WTC11 (cell line): ENCODE measurements around the gene WHAMM. TPM values are rescaled to one million over a fixed set of nuclear protein-coding genes. Genes with fewer than 3 reads are reported as not detected.

Experiments
- ATAC-seq: fragments of 200-7000 bp; cut with Tn5 transposase; 2 replicates; pipeline ENCODE4 v1.10.0; 2021; ENCODE audit warnings: mild to moderate bottlenecking, moderate library complexity
- CTCF ChIA-PET: fragments of 300-600 bp; sonication (Branson Sonifier 250); formaldehyde crosslinking; loops from one replicate; lab custom pipeline; 2021; ENCODE audit warnings: antibody characterized with exemption; lab: Charles Lee
- POLR2A ChIA-PET: fragments of 350-600 bp; sonication (Branson Sonifier 250); formaldehyde crosslinking; loops from one replicate; lab custom pipeline; 2021; ENCODE audit warnings: antibody characterized with exemption; lab: Charles Lee
- DNase-seq: peaks from one replicate; pipeline ENCODE4 v3.0.0; 2021; ENCODE audit warnings: low spot score
- H3K27ac Mint-ChIP-seq: 2 replicates; pipeline ENCODE4 v1.8.0; 2021; ENCODE audit warnings: mixed read lengths
- H3K27me3 Mint-ChIP-seq: 2 replicates; pipeline ENCODE4 v1.8.0; 2021; ENCODE audit warnings: low read depth, mild to moderate bottlenecking, moderate library complexity, mixed read lengths
- H3K36me3 Mint-ChIP-seq: 2 replicates; pipeline ENCODE4 v1.8.0; 2021; ENCODE audit warnings: mixed read lengths
- H3K4me1 Mint-ChIP-seq: 2 replicates; pipeline ENCODE4 v1.8.0; 2022; ENCODE audit warnings: mixed read lengths
- H3K4me3 Mint-ChIP-seq: 2 replicates; pipeline ENCODE4 v1.8.0; 2021; ENCODE audit warnings: mild to moderate bottlenecking, moderate library complexity, mixed read lengths
- H3K9me3 Mint-ChIP-seq: 2 replicates; pipeline ENCODE4 v1.8.0; 2021; ENCODE audit warnings: mixed read lengths
- AFF4 ChIP-seq: sonication (generic); formaldehyde crosslinking; IDR thresholded peaks from 2 replicates; pipeline ENCODE4 v1.8.1; 2023; ENCODE audit warnings: mild to moderate bottlenecking, missing genetic modification reagents, borderline replicate concordance
- AR ChIP-seq: fragments of 250-450 bp; sonication (Bioruptor Pico); IDR thresholded peaks from 2 replicates; pipeline ENCODE4 v1.9.0; 2021; ENCODE audit warnings: mild to moderate bottlenecking
- ATF6 ChIP-seq: sonication (generic); formaldehyde crosslinking; IDR thresholded peaks from 2 replicates; pipeline ENCODE4 v1.8.1; 2023; ENCODE audit warnings: mild to moderate bottlenecking, missing genetic modification reagents
- CBFB ChIP-seq: sonication (generic); formaldehyde crosslinking; IDR thresholded peaks from 2 replicates; pipeline ENCODE4 v1.8.1; 2022; ENCODE audit warnings: mild to moderate bottlenecking, low read depth, missing genetic modification reagents
- CDX4 ChIP-seq: fragments of 250-450 bp; sonication (Bioruptor Pico); IDR thresholded peaks from 2 replicates; pipeline ENCODE4 v1.9.0; 2021; ENCODE audit warnings: moderate library complexity, mild to moderate bottlenecking, inconsistent platforms, borderline replicate concordance
- ELF4 ChIP-seq: sonication (generic); formaldehyde crosslinking; IDR thresholded peaks from 2 replicates; pipeline ENCODE4 v1.8.1; 2022; ENCODE audit warnings: low read depth, mild to moderate bottlenecking, moderate library complexity, missing genetic modification reagents
- FOXJ3 ChIP-seq: sonication (generic); formaldehyde crosslinking; IDR thresholded peaks from 2 replicates; pipeline ENCODE4 v1.9.0; 2021; ENCODE audit warnings: missing genetic modification reagents, mild to moderate bottlenecking, borderline replicate concordance
- HMGXB4 ChIP-seq: sonication (generic); formaldehyde crosslinking; IDR thresholded peaks from 2 replicates; pipeline ENCODE4 v1.8.1; 2023; ENCODE audit warnings: mild to moderate bottlenecking, moderate library complexity, missing genetic modification reagents
- IRF1 ChIP-seq: sonication (generic); formaldehyde crosslinking; IDR thresholded peaks from 2 replicates; pipeline ENCODE4 v1.8.0; 2023; ENCODE audit warnings: missing genetic modification reagents
- SMAD3 ChIP-seq: sonication (generic); formaldehyde crosslinking; IDR thresholded peaks from 2 replicates; pipeline ENCODE4 v1.8.0; 2022; ENCODE audit warnings: missing genetic modification reagents, mild to moderate bottlenecking, borderline replicate concordance
- TEAD1 ChIP-seq: sonication (generic); formaldehyde crosslinking; IDR thresholded peaks from 2 replicates; pipeline ENCODE4 v1.8.0; 2022; ENCODE audit warnings: mild to moderate bottlenecking, missing genetic modification reagents
- ZNF138 ChIP-seq: sonication (generic); formaldehyde crosslinking; conservative IDR thresholded peaks from 2 replicates; pipeline ENCODE4 v1.8.1; 2022; ENCODE audit warnings: mild to moderate bottlenecking, moderate library complexity, missing genetic modification reagents
- ZNF317 ChIP-seq: sonication (generic); formaldehyde crosslinking; IDR thresholded peaks from 2 replicates; pipeline ENCODE4 v1.8.1; 2023; ENCODE audit warnings: low read depth, mild to moderate bottlenecking, moderate library complexity, missing genetic modification reagents, borderline replicate concordance
- total RNA-seq: library from RNA; stranded (reverse); gene quantifications from 3 replicates; pipeline ENCODE4 v1.2.3, GENCODE V29; 2021

WHAMM gene
- total RNA-seq, 1 experiment from 2014 or later, result 3.2 TPM

GRCh38 chr15:82831894-82832600, 22.6 kb downstream of the WHAMM start:
- DNase-seq (no peak), ATAC-seq (no peak)
- Mint-ChIP-seq H3K9me3 (no peaks in the 10 kb centered on the region; the same call in 1 of the 2 replicates), H3K4me1 (no peaks in the 10 kb centered on the region), H3K4me3 (no peak overlapping the region), H3K27me3 (no peaks in the 10 kb centered on the region), H3K36me3 (peaks cover 43% of the 10 kb centered on the region)
- ChIA-PET POLR2A (no interaction called here), CTCF (interaction anchor here (4.3 kb wide), 1 partner anchor 17 kb away, joined by 13 read pairs; no protein-coding TSS in a partner anchor)
- no peak for TF ChIP-seq CBFB (CRISPR knock-in tag)
- TF ChIP-seq IRF1 (CRISPR knock-in tag), result no peak
- no peak for TF ChIP-seq FOXJ3 (CRISPR knock-in tag)
- no peak for TF ChIP-seq ZNF138 (CRISPR knock-in tag)
- no peak for TF ChIP-seq AFF4 (CRISPR knock-in tag)
- no peak for TF ChIP-seq HMGXB4 (CRISPR knock-in tag)
- TF ChIP-seq TEAD1 (CRISPR knock-in tag), result no peak
- no peak for TF ChIP-seq ELF4
- no peak for TF ChIP-seq SMAD3 (CRISPR knock-in tag)
- no peak for TF ChIP-seq AR (CRISPR knock-in tag)
- TF ChIP-seq CDX4 (CRISPR knock-in tag), result no peak
- no peak for TF ChIP-seq ATF6 (CRISPR knock-in tag)
- no peak for TF ChIP-seq ZNF317 (CRISPR knock-in tag)
- TF ChIP-seq, all 79 proteins: peak for 0
- H3K27ac Mint-ChIP-seq, result no peak overlapping the region
